ENCODE measurements around the gene NDUFV2. TPM values are rescaled to one million over a fixed set of nuclear protein-coding genes. Genes with fewer than 3 reads are reported as not detected.
"Not testable (repeated sequence)": the region's sequence is repeated elsewhere in the genome, so short reads cannot be mapped to it uniquely, and the experiment has no call there.

NDUFV2 gene
- polyA plus RNA-seq, 1 donor = 106 TPM

DNA sequence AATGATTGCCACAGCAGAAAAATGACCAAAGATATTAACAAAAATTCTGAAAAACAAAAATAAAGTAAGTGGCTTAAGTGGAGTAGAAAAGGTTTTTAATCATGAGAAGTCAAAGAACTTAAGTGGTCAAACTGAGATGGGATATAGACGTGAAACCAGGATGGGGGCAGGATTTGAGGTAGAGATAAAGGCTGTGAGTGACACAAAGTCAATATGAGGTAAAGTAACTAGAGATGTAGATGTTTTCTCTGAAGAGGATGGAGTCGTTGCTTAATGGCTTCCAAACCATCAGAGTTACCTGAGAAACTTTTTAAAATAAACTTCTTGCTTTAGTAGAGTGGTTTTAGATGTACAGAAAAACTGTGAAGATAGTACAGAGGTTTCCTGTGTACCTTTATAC is 55.3 kb downstream of the NDUFV2 start:
- no peak for DNase-seq

DNA sequence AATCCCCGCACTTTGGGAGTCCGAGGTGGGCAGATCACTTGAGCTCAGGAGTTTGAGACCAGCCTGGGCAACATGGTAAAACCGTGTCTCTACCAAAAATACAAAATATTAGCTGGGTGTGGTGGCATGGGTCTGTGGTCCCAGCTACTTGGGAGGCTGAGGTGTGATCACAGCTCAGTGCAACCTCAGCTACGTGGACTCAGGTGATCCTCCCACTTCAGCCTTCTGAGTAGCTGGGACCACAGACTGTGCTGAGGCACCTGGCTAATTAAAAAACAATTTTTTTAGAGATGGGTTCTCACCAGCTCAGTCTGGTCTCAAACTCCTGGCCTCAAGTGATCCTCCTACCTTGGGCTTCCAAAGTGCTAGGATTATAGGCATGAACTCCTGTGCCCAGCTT is 57.5 kb downstream of the NDUFV2 start:
- no peak for DNase-seq

DNA sequence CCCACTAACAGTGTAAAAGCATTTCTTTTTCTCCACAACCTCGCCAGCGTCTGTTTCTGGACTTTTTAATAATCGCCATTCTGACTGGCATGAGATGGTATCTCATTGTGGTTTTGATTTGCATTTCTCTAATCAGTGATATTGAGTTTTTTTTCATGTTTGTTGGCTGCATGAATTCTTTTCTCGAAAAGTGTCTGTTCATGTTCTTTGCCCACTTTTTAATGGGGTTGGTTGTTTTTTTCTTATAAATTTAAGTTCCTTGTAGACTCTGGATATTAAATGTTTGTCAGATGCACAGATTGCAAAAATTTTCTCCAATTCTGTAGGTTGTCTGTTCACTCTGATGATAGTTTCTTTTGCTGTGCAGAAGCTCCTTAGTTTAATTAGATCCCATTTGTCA is 60.2 kb downstream of the NDUFV2 start:
- DNase-seq = not testable (repeated sequence)

DNA sequence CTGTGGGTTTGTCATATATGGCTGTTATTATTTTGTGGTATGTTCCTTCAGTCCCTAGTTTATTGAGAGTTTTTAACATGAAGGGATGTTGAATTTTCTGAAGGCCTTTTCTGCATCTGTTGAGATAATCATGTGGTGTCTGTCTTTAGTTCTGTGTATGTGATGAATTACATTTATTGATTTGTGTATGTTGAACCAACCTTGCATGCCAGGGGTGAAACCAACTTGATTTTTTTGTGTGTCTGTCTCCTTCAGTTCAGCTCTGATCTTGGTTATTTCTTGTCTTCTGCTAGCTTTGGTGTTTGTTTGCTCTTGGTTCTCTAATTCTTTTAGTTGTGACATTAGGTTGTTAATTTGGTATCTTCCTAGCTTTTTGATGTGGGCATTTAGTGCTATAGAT is 61.6 kb downstream of the NDUFV2 start:
- DNase-seq = not testable (repeated sequence)

DNA sequence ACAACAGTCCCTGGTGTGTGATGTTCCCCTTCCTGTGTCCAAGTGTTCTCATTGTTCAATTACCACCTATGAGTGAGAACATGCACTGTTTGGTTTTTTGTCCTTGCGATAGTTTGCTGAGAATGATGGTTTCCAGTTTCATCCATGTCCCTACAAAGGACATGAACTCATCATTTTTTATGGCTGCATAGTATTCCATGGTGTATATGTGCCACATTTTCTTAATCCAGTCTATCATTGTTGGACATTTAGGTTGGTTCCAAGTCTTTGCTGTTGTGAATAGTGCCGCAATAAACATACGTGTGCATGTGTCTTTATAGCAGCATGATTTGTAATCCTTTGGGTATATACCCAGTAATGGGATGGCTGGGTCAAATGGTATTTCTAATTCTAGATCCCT is 63.4 kb downstream of the NDUFV2 start:
- not testable (repeated sequence) for DNase-seq

DNA sequence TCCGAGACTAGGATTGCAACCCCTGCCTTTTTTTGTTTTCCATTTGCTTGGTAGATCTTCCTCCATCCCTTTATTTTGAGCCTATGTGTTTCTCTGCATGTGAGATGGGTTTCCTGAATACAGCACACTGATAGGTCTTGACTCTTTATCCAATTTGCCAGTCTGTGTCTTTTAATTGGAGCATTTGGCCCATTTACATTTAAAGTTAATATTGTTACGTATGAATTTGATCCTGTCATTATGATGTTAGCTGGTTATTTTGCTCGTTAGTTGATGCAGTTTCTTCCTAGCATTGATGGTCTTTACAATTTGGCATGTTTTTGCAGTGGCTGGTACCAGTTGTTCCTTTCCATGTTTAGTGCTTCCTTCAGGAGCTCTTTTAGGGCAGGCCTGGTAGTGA is 67.0 kb downstream of the NDUFV2 start:
- DNase-seq = not testable (repeated sequence)

DNA sequence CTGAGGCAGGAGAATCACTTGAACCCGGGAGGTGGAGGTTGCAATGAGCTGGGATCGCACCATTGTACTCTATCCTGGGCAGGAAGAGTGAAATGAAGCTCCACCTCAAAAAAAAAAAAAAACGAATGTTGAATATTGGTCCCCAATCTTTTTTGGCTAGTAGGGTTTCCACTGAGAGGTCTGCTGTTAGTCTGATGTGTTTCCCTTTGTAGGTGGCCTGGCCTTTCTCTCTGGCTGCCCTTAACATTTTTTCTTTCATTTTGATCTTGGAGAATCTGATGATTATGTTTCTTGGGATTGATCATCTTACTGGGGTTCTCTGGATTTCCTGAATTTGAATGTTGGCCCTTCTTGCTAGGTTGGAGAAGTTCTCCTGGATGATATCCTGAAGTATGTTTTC is 69.4 kb downstream of the NDUFV2 start:
- DNase-seq = not testable (repeated sequence)

DNA sequence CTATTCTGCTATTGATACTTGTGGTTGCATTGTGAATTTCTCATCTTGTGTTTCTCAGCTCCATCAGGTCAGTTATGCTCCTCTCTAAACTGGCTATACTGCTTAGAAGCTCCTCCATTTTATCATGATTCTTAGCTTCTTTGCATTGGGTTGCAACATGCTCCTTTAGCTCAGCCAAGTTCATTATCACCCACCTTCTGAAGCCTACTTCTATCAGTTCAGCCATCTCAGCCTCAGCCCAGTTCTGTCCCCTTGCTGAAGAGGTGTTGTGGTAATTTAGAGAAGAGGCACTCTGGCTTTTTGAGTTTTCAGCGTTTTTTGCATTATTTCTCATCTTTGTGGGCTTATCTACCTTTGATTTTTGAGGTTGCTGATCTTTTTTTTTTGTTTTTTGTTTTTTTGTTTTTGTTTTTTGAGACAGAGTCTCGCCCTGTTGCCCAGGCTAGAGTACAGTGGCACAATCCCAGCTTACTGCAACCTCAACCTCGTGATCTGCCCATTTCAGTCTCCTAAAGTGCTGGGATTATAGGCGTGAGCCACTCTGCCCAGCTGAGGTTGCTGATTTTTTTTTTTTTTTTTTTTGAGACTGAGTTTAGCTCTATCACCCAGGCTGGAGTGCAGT is 70.1 kb downstream of the NDUFV2 start:
- no peak for DNase-seq

DNA sequence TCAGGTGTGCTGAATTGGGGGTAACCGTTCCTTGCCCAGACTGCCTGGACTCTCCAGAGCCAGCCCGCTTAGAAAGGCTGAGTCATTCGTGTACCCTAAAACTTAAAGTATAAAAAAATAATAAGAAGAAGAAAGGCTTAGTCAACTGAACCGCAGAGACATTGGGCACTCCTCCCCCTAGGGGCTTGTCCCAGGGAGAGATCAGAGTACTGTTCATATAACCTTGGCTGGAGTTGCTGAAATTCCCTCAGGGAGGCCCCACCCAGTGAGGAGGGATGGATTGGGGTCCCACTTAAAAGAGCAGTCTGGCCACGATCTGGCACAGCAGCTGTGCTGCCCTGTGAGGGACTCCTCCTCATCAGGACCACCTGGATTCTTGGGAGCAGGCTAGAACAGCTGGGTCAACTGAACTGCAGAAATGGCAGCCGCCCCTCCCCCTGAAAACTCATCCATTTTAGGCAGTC is 71.3 kb downstream of the NDUFV2 start:
- DNase-seq = no peak

DNA sequence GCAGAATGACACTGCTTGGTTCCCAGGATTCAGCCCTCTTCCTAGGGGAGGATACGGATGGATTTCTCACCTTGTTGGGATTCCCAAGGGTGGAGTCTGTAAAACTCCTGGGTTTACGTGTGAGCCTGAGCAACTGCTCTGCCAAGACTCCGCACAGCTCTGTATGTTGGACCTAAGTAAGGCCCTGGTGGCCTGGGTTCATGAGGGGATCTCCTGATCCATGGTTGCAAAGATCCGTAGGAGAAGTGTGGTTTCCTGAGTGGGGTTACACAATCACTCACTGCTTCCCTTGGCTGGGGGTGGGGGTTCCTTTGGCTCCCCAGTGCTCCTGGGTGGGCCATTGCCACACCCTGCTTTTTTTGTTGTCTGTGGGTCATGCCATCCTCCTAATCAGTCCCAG is 71.8 kb downstream of the NDUFV2 start:
- DNase-seq = no peak

DNA sequence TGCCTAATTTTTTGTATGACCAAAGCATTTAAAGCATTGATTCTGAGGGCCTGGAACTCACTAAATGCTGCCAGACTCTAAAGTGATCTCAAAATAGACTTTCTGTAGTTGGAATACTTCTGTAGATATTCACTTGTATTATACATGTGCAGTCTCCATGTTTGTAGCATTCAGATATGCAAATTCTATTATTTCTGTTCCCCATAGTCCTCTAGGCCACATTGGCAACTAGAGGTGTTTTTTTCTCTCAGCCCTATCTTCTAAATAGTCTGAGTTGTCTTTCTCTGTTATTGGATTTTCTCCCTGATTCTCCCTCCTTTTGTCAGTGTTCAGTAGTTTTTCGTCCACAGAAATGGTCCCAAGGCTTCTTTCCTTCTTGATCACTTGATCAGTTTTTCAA is 72.6 kb downstream of the NDUFV2 start:
- no peak for DNase-seq

DNA sequence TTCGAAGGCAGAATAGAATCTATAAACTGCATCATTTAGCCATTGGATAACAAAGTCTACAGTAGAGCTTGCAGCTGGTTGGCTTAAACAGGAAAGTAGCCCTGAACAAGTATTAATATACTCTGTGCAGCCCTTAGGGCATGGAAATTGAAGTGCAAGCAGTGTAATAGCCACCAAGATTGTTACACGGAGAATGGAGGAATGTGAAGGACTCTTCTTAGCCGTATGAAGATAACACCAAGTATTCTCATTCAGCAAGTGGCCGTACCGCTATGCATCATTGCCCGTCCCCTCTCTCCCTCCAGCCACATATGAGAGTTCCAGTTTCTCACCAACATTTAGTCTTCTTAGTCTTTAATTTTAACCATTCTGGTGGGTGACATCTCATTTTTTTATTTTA is 74.5 kb downstream of the NDUFV2 start:
- no peak for DNase-seq

DNA sequence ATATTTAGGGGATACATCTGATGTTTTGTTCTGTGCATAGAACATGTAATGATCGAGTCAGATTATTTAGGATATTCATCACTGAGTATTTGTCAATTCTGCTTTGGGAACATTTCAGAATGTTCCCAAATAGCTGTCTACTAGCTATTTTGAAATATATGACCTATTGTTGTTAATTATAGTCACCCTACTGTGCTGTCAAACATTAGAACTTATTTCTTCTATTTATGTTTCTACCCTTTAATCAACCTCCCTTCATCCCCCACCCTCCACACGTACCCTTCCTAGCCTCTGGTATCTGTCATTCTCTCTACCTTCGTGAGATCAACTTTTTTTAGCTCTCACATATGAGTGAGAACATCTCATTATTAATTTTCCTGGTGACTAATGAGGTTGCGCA is 75.0 kb downstream of the NDUFV2 start:
- no peak for DNase-seq

DNA sequence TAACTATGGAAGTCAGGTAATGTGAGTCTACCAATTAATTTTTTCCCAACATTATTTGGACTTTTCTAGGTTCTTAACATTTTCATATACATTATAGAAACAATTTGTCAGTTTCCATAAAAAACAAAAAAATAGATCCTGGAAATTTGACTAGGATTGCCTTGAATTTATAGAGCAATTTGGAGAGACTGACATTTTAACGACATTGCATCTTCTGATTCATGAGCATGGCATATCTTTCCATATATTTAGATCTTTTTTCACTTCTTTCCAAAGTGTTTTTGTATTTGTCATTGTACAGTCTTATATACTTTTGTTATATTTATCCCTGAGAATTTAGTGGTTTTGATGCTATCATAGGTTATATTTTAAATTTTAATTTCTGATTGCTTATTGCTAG is 76.1 kb downstream of the NDUFV2 start:
- no peak for DNase-seq

DNA sequence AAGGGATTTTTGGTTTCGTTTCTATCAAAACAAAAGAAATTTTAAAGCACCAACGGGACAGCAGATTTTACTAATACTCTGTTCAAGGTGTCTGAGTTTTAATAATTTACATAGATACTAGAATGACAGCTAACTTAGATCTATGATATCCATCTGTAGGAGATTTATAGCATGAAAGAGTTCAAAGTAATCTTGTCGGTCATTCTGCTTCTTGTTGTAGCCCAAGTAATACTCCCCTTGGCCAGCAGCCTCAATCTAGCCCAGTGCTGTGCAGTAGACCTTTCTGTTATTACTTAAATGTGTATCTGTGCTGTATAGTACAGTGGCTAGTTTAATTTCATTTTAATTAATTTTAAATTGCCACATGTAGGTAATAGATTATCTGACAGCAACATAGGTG is 78.8 kb downstream of the NDUFV2 start:
- DNase-seq = no peak

DNA sequence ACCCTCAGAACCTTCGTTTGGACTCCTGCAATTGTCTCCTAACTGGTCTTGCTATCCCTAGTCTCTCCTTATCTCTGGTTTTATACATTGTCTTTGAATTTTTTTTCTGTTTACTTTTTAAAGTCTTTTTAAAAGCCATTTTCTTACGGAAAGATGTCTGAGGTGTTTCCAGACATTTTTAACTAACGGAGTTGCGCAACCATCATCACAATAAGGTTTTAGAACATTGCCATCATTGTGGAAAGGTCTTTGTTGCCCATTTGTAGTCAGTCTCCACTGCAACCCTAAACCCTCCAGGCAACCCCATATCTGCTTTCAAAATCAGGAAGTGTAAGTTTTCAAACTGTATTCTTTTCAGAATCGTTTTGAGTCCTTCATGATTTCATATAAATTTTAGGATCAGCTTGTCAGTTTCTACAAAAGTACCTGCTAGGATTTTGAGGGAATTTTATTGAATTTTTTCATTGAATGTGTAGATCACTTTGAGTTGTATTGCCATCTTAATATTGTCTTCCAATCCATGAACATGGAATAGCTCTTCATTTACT is 80.4 kb downstream of the NDUFV2 start:
- no peak for DNase-seq

Other genes starting within 250 kb of the NDUFV2 start
- gene ANKRD12, start 34.1 kb downstream of the NDUFV2 start, polyA plus RNA-seq (ENCODE audit: insufficient read length) = 19.5 TPM
- 32.6 TPM for gene TWSG1, start 232.1 kb downstream of the NDUFV2 start, polyA plus RNA-seq (ENCODE audit: insufficient read length)